Loucy (cell line): ENCODE results near the gene ARRB2.

Experiments used
- H2AFZ ChIP-seq: fragments of 200-600 bp; sonication (generic); 2 replicates; pipeline ENCODE4 v1.6.0; 2016; ENCODE audit warnings: antibody characterized with exemption, mild to moderate bottlenecking, low read length, moderate library complexity
- H3F3A ChIP-seq: fragments of 200-600 bp; 2 replicates; pipeline ENCODE4 v1.6.0; 2016; ENCODE audit warnings: antibody characterized with exemption, low read depth, mild to moderate bottlenecking
- H3K27me3 ChIP-seq: fragments of 200-600 bp; sonication (generic); 2 replicates; pipeline ENCODE4 v1.6.1; 2014; ENCODE audit warnings: low read length, mild to moderate bottlenecking; ENCODE audit not compliant: insufficient read depth, poor library complexity, severe bottlenecking
- H3K36me3 ChIP-seq: fragments of 200-600 bp; sonication (generic); 2 replicates; pipeline ENCODE4 v1.6.1; 2016; ENCODE audit warnings: low read length; ENCODE audit not compliant: insufficient read depth
- H3K4me1 ChIP-seq: fragments of 200-600 bp; sonication (generic); 2 replicates; pipeline ENCODE4 v1.5.1; 2014; ENCODE audit warnings: low read length, mild to moderate bottlenecking; ENCODE audit not compliant: insufficient read depth, poor library complexity, severe bottlenecking
- H3K4me2 ChIP-seq: fragments of 200-600 bp; sonication (generic); 2 replicates; pipeline ENCODE4 v1.6.0; 2014; ENCODE audit warnings: antibody characterized with exemption, low read length, low read depth, mild to moderate bottlenecking; ENCODE audit not compliant: poor library complexity, severe bottlenecking
- H3K4me3 ChIP-seq: fragments of 200-600 bp; sonication (generic); 2 replicates; pipeline ENCODE4 v1.5.1; 2014; ENCODE audit warnings: low read length, mild to moderate bottlenecking, mixed read lengths; ENCODE audit not compliant: poor library complexity, severe bottlenecking
- H3K79me2 ChIP-seq: fragments of 200-600 bp; sonication (generic); 2 replicates; pipeline ENCODE4 v1.6.1; 2014; ENCODE audit warnings: low read length; ENCODE audit not compliant: insufficient read depth
- H3K9ac ChIP-seq: fragments of 200-600 bp; sonication (generic); 2 replicates; pipeline ENCODE4 v1.6.0; 2014; ENCODE audit warnings: mild to moderate bottlenecking, low read depth, low read length, moderate library complexity; ENCODE audit not compliant: poor library complexity, severe bottlenecking
- H3K9me2 ChIP-seq: fragments of 200-600 bp; sonication (generic); replicated peaks from 2 replicates; pipeline ENCODE4 v1.6.1; 2016; ENCODE audit warnings: low read depth, low read length, mixed read lengths
- H3K9me3 ChIP-seq: fragments of 200-600 bp; sonication (generic); 2 replicates; pipeline ENCODE4 v1.6.1; 2014; ENCODE audit warnings: mild to moderate bottlenecking, antibody characterized with exemption, low read length, low read depth; ENCODE audit not compliant: insufficient read depth
- H4K20me1 ChIP-seq: fragments of 200-600 bp; sonication (generic); 2 replicates; pipeline ENCODE4 v1.6.0; 2014; ENCODE audit warnings: antibody characterized with exemption, low read length, mild to moderate bottlenecking; ENCODE audit not compliant: insufficient read depth, poor library complexity, severe bottlenecking
- EZH2phosphoT487 ChIP-seq: fragments of 200-600 bp; IDR thresholded peaks from 2 replicates; pipeline ENCODE4 v1.6.1; 2018; ENCODE audit warnings: antibody characterized with exemption, mild to moderate bottlenecking, moderate library complexity, borderline replicate concordance
- TF ChIP-seq, protein P1 (sequence below): fragments of 200-600 bp; sonication (generic); conservative IDR thresholded peaks from 2 replicates; pipeline ENCODE4 v1.5.1; 2014; ENCODE audit warnings: mild to moderate bottlenecking, antibody characterized with exemption, low read length

The ARRB2 gene

GRCh38 chr17:4744999-4745969 lies 34.9 kb downstream of the ARRB2 start:
- no peak for TF ChIP-seq EZH2phosphoT487
- TF ChIP-seq, protein P1, sequence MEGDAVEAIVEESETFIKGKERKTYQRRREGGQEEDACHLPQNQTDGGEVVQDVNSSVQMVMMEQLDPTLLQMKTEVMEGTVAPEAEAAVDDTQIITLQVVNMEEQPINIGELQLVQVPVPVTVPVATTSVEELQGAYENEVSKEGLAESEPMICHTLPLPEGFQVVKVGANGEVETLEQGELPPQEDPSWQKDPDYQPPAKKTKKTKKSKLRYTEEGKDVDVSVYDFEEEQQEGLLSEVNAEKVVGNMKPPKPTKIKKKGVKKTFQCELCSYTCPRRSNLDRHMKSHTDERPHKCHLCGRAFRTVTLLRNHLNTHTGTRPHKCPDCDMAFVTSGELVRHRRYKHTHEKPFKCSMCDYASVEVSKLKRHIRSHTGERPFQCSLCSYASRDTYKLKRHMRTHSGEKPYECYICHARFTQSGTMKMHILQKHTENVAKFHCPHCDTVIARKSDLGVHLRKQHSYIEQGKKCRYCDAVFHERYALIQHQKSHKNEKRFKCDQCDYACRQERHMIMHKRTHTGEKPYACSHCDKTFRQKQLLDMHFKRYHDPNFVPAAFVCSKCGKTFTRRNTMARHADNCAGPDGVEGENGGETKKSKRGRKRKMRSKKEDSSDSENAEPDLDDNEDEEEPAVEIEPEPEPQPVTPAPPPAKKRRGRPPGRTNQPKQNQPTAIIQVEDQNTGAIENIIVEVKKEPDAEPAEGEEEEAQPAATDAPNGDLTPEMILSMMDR, result no peak
- Histone ChIP-seq H4K20me1 (no peaks in the 10 kb centered on the region), H3K9me2 (no peaks in the 10 kb centered on the region), H3K9me3 (no peaks in the 10 kb centered on the region), H3K79me2 (no peaks in the 10 kb centered on the region), H3K4me2 (no peak overlapping the region), H3F3A (no peaks in the 10 kb centered on the region), H2AFZ (no peak overlapping the region), H3K4me3 (no peak overlapping the region), H3K36me3 (no peaks in the 10 kb centered on the region), H3K4me1 (peaks cover 4% of the 10 kb centered on the region), H3K9ac (no peak overlapping the region), H3K27me3 (no peaks in the 10 kb centered on the region)

DNA sequence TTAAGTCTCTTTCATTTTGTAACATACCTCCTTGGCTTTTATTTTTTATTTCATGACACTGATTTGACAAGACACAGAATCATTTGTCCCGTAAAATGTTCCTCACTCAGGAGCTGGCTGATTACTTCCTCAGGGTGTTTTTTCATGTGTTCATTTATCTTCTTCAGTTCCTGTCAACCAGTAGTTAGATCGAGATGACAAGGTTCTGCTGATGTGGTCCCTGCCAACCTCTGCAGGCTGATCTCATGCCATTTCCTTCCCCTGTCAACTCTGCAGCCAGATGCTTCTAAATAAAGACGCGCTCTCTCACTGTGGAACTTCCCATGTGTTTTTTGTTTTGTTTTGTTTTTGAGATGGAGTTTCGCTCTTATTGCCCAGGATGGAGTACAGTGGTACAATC lies 37.4 kb downstream of the ARRB2 start:
- no peaks in the 10 kb centered on the region for H3K27me3 ChIP-seq
- peak overlapping the region; percentile 67 for H2AFZ ChIP-seq
- peaks cover 4% of the 10 kb centered on the region for H3K4me1 ChIP-seq
- no peak overlapping the region for H3K4me3 ChIP-seq
- no peak for TF ChIP-seq EZH2phosphoT487
- TF ChIP-seq, protein P1, result no peak
- H3K4me2 ChIP-seq, result peak overlapping the region; percentile 35
- H3K79me2 ChIP-seq, result no peaks in the 10 kb centered on the region
- H3F3A ChIP-seq, result no peaks in the 10 kb centered on the region
- H4K20me1 ChIP-seq, result no peaks in the 10 kb centered on the region
- H3K9me3 ChIP-seq, result no peaks in the 10 kb centered on the region
- no peaks in the 10 kb centered on the region for H3K9me2 ChIP-seq
- no peak overlapping the region for H3K9ac ChIP-seq
- H3K36me3 ChIP-seq, result no peaks in the 10 kb centered on the region

DNA sequence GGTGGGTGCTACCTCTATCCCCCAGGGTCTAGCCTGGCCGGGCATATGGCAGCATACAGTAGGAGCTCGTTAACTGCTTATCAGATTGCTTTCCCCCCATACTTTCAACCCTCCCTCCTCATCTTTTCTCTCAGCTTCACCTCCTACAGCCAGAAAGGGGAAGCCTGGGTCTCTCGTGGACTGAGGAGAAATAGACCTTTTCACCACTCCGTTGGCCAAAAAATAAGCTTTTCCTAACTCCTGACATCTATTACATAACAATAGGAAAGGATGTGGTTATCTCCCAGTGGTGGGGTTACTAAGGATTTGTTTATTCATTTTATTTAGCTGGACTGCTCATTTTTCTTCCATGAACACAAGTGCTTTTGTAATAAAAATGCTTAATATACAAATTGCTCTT lies 38.3 kb downstream of the ARRB2 start:
- no peak for TF ChIP-seq EZH2phosphoT487
- TF ChIP-seq, protein P1, result no peak
- Histone ChIP-seq H2AFZ (no peak overlapping the region), H3K9ac (no peak overlapping the region), H4K20me1 (no peaks in the 10 kb centered on the region), H3F3A (no peaks in the 10 kb centered on the region), H3K4me2 (no peak overlapping the region), H3K27me3 (no peaks in the 10 kb centered on the region), H3K4me1 (peaks cover 4% of the 10 kb centered on the region), H3K9me2 (no peaks in the 10 kb centered on the region), H3K36me3 (no peaks in the 10 kb centered on the region), H3K4me3 (no peak overlapping the region), H3K79me2 (no peaks in the 10 kb centered on the region), H3K9me3 (no peaks in the 10 kb centered on the region)
